CD14-positive monocyte (primary cell): ENCODE data around the gene GMDS. TPM values are rescaled to one million over a fixed set of nuclear protein-coding genes. Genes with fewer than 3 reads are reported as not detected.

Source experiments
- DNase-seq, 3 donors: peaks; one replicate each; pipeline ENCODE4 v3.0.0-alpha.2; 2011 to 2022
- H2AFZ ChIP-seq: 2 replicates; pipeline ENCODE4 v1.6.0; 2012; ENCODE audit warnings: mild to moderate bottlenecking, low read depth, low read length, inconsistent platforms; ENCODE audit not compliant: insufficient read depth, poor library complexity, severe bottlenecking
- H3K27ac ChIP-seq, 2 donors: 1 replicate in 1 of 2; 2 replicates in 1 of 2; pipeline ENCODE4 v1.5.1; 2012 to 2013; ENCODE audit warnings: low read length in 2 of 2, control low read depth in 1 of 2, inconsistent platforms in 1 of 2, low read depth in 1 of 2, mild to moderate bottlenecking in 1 of 2
- H3K27me3 ChIP-seq, 2 donors: one replicate each; pipeline versions ENCODE4 v1.6.0 to v1.6.1; 2011 to 2013; ENCODE audit warnings: low read length in 2 of 2; ENCODE audit not compliant: control insufficient read depth in 2 of 2, insufficient read depth in 2 of 2
- H3K36me3 ChIP-seq, 2 donors: replicated peaks in 1 of 2; 1 replicate in 1 of 2; 2 replicates in 1 of 2; pipeline versions ENCODE4 v1.5.1 to v1.6.1; 2012 to 2013; ENCODE audit warnings: low read length in 2 of 2, control low read depth in 1 of 2, inconsistent platforms in 1 of 2, mild to moderate bottlenecking in 1 of 2; ENCODE audit not compliant: insufficient read depth in 2 of 2, control insufficient read depth in 1 of 2
- H3K4me1 ChIP-seq, 2 donors: 1 replicate in 1 of 2; 2 replicates in 1 of 2; pipeline versions ENCODE4 v1.5.1 to v1.6.1; 2012 to 2013; ENCODE audit warnings: low read length in 2 of 2, control low read depth in 1 of 2, inconsistent platforms in 1 of 2, mild to moderate bottlenecking in 1 of 2, moderate library complexity in 1 of 2; ENCODE audit not compliant: insufficient read depth in 2 of 2, control insufficient read depth in 1 of 2
- H3K4me2 ChIP-seq: replicated peaks from 2 replicates; pipeline ENCODE3; 2012; ENCODE audit warnings: low read length, moderate library complexity, mild to moderate bottlenecking; ENCODE audit not compliant: poor library complexity, severe bottlenecking; ENCODE audit errors: extremely low read depth
- H3K4me3 ChIP-seq, 3 experiments: fragments of 200-600 bp in 1 of 3; sonication (generic) in 1 of 3; replicated peaks in 1 of 3; 1 replicate in 2 of 3; 2 replicates in 1 of 3; pipeline ENCODE4 v1.5.1; 2011 to 2013; ENCODE audit warnings: low read length in 3 of 3, mild to moderate bottlenecking in 3 of 3, control low read depth in 2 of 3, low read depth in 2 of 3, inconsistent platforms in 1 of 3, moderate library complexity in 1 of 3
- H3K79me2 ChIP-seq: 2 replicates; pipeline ENCODE4 v1.6.0; 2012; ENCODE audit warnings: mild to moderate bottlenecking, control low read depth, inconsistent platforms, low read length, moderate library complexity; ENCODE audit not compliant: insufficient read depth
- H3K9ac ChIP-seq: 2 replicates; pipeline ENCODE4 v1.6.0; 2017; ENCODE audit warnings: low read length, mild to moderate bottlenecking; ENCODE audit not compliant: insufficient read depth, poor library complexity, severe bottlenecking
- H3K9me3 ChIP-seq, 2 donors: replicated peaks in 1 of 2; 1 replicate in 1 of 2; 2 replicates in 1 of 2; pipeline versions ENCODE4 v1.5.1 to v1.6.1; 2012 to 2013; ENCODE audit warnings: low read length in 2 of 2, control low read depth in 1 of 2; ENCODE audit not compliant: control insufficient read depth in 1 of 2, insufficient read depth in 1 of 2
- H4K20me1 ChIP-seq: 2 replicates; pipeline ENCODE4 v1.6.0; 2012; ENCODE audit warnings: mild to moderate bottlenecking, low read length, control low read depth, moderate library complexity; ENCODE audit not compliant: insufficient read depth
- H3K27ac Mint-ChIP-seq, 7 donors: one replicate each; pipeline ENCODE4 v1.8.0; 2020; ENCODE audit warnings: mild to moderate bottlenecking in 7 of 7, mixed read lengths in 7 of 7, moderate library complexity in 6 of 7, inconsistent platforms in 2 of 7
- H3K27me3 Mint-ChIP-seq, 3 donors: one replicate each; pipeline ENCODE4 v1.8.0; 2021 to 2022; ENCODE audit warnings: low read depth in 3 of 3, mild to moderate bottlenecking in 3 of 3, mixed read lengths in 3 of 3, moderate library complexity in 3 of 3, inconsistent platforms in 1 of 3
- H3K36me3 Mint-ChIP-seq, 2 donors: one replicate each; pipeline ENCODE4 v1.8.0; 2020; ENCODE audit warnings: mixed read lengths in 2 of 2, inconsistent platforms in 1 of 2, mild to moderate bottlenecking in 1 of 2
- H3K4me1 Mint-ChIP-seq: one replicate; pipeline ENCODE4 v1.8.0; 2020; ENCODE audit warnings: mild to moderate bottlenecking, mixed read lengths
- H3K4me3 Mint-ChIP-seq, 2 donors: one replicate each; pipeline ENCODE4 v1.8.0; 2020; ENCODE audit warnings: mild to moderate bottlenecking in 2 of 2, mixed read lengths in 2 of 2, moderate library complexity in 1 of 2
- H3K9me3 Mint-ChIP-seq, 7 donors: one replicate each; pipeline ENCODE4 v1.8.0; 2020 to 2022; ENCODE audit warnings: mixed read lengths in 7 of 7, mild to moderate bottlenecking in 6 of 7, moderate library complexity in 6 of 7, inconsistent platforms in 2 of 7
- CTCF ChIP-seq: fragments of 200-600 bp; IDR thresholded peaks from one replicate; pipeline ENCODE4 v1.8.0; 2022; ENCODE audit warnings: antibody characterized with exemption, mild to moderate bottlenecking
- WGBS: methylation state at CpG from one replicate; pipeline ENCODE4 v1.1.5; 2013; ENCODE audit warnings: missing lambda C conversion rate; ENCODE audit not compliant: insufficient coverage; 5-methylcytosine and 5-hydroxymethylcytosine counted together
- intact Hi-C, 2 donors: fragments of 100-400 bp; cut with micrococcal nuclease; formaldehyde crosslinking; loops; one replicate each; pipeline versions ENCODE4 v1.15.0 to v1.15.1; 2023
- polyA plus RNA-seq, 3 donors: library from polyadenylated mRNA; depleted of rRNA in 1 of 3; unstranded in 2 of 3; stranded (reverse) in 1 of 3; fragments of 300-500 nt in 2 of 3; fragments of >200 nt in 1 of 3; fragmentation: Illumina TruSeq in 2 of 3; gene quantifications; 1 replicate in 2 of 3; 2 replicates in 1 of 3; pipeline ENCODE4 v1.2.3, GENCODE V29; 2012 to 2021

Gene GMDS
- polyA plus RNA-seq, 3 donors: 10.5 to 19.9 (median 17.6) TPM

GRCh38 chr6:1773700-1774099 is 471.7 kb downstream of the GMDS start:
- Histone ChIP-seq H3K4me3 (no peak overlapping the region), H4K20me1 (no peaks in the 10 kb centered on the region), H3K27me3 (no peaks in the 10 kb centered on the region), H3K27ac (no peak overlapping the region), H3K79me2 (no peaks in the 10 kb centered on the region), H2AFZ (no peak overlapping the region), H3K9ac (no peak overlapping the region), H3K4me2 (no peak overlapping the region), H3K9me3 (no peaks in the 10 kb centered on the region), H3K4me1 (no peaks in the 10 kb centered on the region), H3K36me3 (no peaks in the 10 kb centered on the region)
- no CpG with 5 or more reads among the region's 2 CpGs for WGBS
- DNase-seq: no peak
- Mint-ChIP-seq H3K4me3 (no peak overlapping the region), H3K27me3 (peaks cover 0 to 1% (median 0%) of the 10 kb centered on the region in 3 donors), H3K9me3 (no peaks in the 10 kb centered on the region), H3K27ac (no peak overlapping the region), H3K4me1 (peaks cover 8% of the 10 kb centered on the region), H3K36me3 (peaks cover 0 to 3% of the 10 kb centered on the region in 2 donors)
- intact Hi-C loops: no loop called here
- no peak for TF ChIP-seq CTCF

- 100% methylated on average over 2 of the region's 5 CpGs for WGBS
- peaks cover 0 to 4% of the 10 kb centered on the region in 2 donors for H3K36me3 Mint-ChIP-seq
- H3K4me1 ChIP-seq: no peaks in the 10 kb centered on the region
- no peak overlapping the region for H3K27ac ChIP-seq
- DNase-seq: peak in 1 of 3 donors; percentile 8
- H3K4me3 Mint-ChIP-seq: no peak overlapping the region
- no peak overlapping the region for H3K4me3 ChIP-seq
- no peaks in the 10 kb centered on the region for H3K36me3 ChIP-seq
- H3K27ac Mint-ChIP-seq: no peak overlapping the region
- no peak overlapping the region for H3K9ac ChIP-seq
- peaks cover 0 to 1% (median 0%) of the 10 kb centered on the region in 3 donors for H3K27me3 Mint-ChIP-seq
- H3K27me3 ChIP-seq: no peaks in the 10 kb centered on the region
- no peaks in the 10 kb centered on the region for H3K9me3 ChIP-seq
- TF ChIP-seq CTCF: no peak
- no peaks in the 10 kb centered on the region for H3K9me3 Mint-ChIP-seq
- H4K20me1 ChIP-seq: no peaks in the 10 kb centered on the region
- no peak overlapping the region for H3K4me2 ChIP-seq
- intact Hi-C loops: no loop called here
- H2AFZ ChIP-seq: no peak overlapping the region
- peaks cover 8% of the 10 kb centered on the region for H3K4me1 Mint-ChIP-seq
- no peaks in the 10 kb centered on the region for H3K79me2 ChIP-seq
Observed at GRCh38 chr6:1770968-1771723, 474.3 kb downstream of the GMDS start.
